ENCODE data around the gene TMEM88. TPM values are rescaled to one million over a fixed set of nuclear protein-coding genes. Genes with fewer than 3 reads are reported as not detected.
A peak's percentile ranks its signal among the peaks of the same experiment; 100 is the strongest.

Gene TMEM88
- total and polyA plus RNA-seq, 2 of the 13 experiments (the other 11 are each of a cell fraction or from before 2014, with no cell fraction given) = 0.31 to 0.66 TPM

- no peak for TF ChIP-seq ZNF180 (CRISPR knock-in tag; IDR thresholded peaks at IDR 0.05; ENCODE audit: borderline replicate concordance, low read depth)
- TF ChIP-seq, protein P1, sequence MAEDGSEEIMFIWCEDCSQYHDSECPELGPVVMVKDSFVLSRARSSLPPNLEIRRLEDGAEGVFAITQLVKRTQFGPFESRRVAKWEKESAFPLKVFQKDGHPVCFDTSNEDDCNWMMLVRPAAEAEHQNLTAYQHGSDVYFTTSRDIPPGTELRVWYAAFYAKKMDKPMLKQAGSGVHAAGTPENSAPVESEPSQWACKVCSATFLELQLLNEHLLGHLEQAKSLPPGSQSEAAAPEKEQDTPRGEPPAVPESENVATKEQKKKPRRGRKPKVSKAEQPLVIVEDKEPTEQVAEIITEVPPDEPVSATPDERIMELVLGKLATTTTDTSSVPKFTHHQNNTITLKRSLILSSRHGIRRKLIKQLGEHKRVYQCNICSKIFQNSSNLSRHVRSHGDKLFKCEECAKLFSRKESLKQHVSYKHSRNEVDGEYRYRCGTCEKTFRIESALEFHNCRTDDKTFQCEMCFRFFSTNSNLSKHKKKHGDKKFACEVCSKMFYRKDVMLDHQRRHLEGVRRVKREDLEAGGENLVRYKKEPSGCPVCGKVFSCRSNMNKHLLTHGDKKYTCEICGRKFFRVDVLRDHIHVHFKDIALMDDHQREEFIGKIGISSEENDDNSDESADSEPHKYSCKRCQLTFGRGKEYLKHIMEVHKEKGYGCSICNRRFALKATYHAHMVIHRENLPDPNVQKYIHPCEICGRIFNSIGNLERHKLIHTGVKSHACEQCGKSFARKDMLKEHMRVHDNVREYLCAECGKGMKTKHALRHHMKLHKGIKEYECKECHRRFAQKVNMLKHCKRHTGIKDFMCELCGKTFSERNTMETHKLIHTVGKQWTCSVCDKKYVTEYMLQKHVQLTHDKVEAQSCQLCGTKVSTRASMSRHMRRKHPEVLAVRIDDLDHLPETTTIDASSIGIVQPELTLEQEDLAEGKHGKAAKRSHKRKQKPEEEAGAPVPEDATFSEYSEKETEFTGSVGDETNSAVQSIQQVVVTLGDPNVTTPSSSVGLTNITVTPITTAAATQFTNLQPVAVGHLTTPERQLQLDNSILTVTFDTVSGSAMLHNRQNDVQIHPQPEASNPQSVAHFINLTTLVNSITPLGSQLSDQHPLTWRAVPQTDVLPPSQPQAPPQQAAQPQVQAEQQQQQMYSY (CRISPR knock-in tag; IDR thresholded peaks at IDR 0.05) = peak; percentile 79
- peak; percentile 74; the same call in 1 of the 2 replicates for TF ChIP-seq PITX1 (CRISPR knock-in tag; IDR thresholded peaks at IDR 0.05)
- peak; percentile 39 for TF ChIP-seq FOXK1 (CRISPR knock-in tag; IDR thresholded peaks at IDR 0.05; ENCODE audit: borderline replicate concordance, low read depth)
- no peak for TF ChIP-seq ZNF737 (CRISPR knock-in tag; IDR thresholded peaks at IDR 0.05; ENCODE audit: borderline replicate concordance)
- peak; percentile 71; the same call in 1 of the 2 replicates for TF ChIP-seq IKZF5 (CRISPR knock-in tag; IDR thresholded peaks at IDR 0.05)
- TF ChIP-seq PPARG (CRISPR knock-in tag; conservative IDR thresholded peaks at IDR 0.05) = 0 out of 2 replicates have a peak, but pooled peaks have one; percentile 24
- no peak for TF ChIP-seq ZBTB3 (CRISPR knock-in tag; IDR thresholded peaks at IDR 0.05; ENCODE audit: borderline replicate concordance, low read depth)
- no peak for TF ChIP-seq HNF1B (CRISPR knock-in tag; IDR thresholded peaks at IDR 0.05)
- 0 out of 2 replicates have a peak, but pooled peaks have one; percentile 26 for TF ChIP-seq ESRRA (CRISPR knock-in tag; IDR thresholded peaks at IDR 0.05; ENCODE audit: low read depth)
- peak; percentile 24; the same call in 1 of the 2 replicates for TF ChIP-seq ZNF44 (CRISPR knock-in tag; IDR thresholded peaks at IDR 0.05)
- TF ChIP-seq SAFB2 (CRISPR knock-in tag; IDR thresholded peaks at IDR 0.05; ENCODE audit: borderline replicate concordance, low read depth) = 0 out of 2 replicates have a peak, but pooled peaks have one; percentile 39
- 0 out of 2 replicates have a peak, but pooled peaks have one; percentile 55 for TF ChIP-seq ZSCAN9 (CRISPR knock-in tag; IDR thresholded peaks at IDR 0.05; ENCODE audit: borderline replicate concordance)
- no peak for TF ChIP-seq SRSF1 (optimal IDR thresholded peaks at IDR 0.05; ENCODE audit: low read depth, low read length)
- no peak for TF ChIP-seq ZNF891 (CRISPR knock-in tag; IDR thresholded peaks at IDR 0.05)
- TF ChIP-seq, protein P2, sequence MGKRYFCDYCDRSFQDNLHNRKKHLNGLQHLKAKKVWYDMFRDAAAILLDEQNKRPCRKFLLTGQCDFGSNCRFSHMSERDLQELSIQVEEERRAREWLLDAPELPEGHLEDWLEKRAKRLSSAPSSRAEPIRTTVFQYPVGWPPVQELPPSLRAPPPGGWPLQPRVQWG (CRISPR knock-in tag; IDR thresholded peaks at IDR 0.05; ENCODE audit: borderline replicate concordance, low read depth) = no peak
Observed at GRCh38 chr17:7856811-7857712, 2.2 kb downstream of the TMEM88 start, which contains the start of gene NAA38 (continued).

Measured in HepG2 (cell line).